Measurements from ENCODE around the gene TMEM219. TPM values are rescaled to one million over a fixed set of nuclear protein-coding genes. Genes with fewer than 3 reads are reported as not detected.
A peak's percentile ranks its signal among the peaks of the same experiment; 100 is the strongest.

The TMEM219 gene
- total and polyA plus RNA-seq, 9 of the 15 experiments (the other 6 are each of a cell fraction or from before 2014, with no cell fraction given) = 35.3 to 62.8 (median 55.5) TPM

DNA sequence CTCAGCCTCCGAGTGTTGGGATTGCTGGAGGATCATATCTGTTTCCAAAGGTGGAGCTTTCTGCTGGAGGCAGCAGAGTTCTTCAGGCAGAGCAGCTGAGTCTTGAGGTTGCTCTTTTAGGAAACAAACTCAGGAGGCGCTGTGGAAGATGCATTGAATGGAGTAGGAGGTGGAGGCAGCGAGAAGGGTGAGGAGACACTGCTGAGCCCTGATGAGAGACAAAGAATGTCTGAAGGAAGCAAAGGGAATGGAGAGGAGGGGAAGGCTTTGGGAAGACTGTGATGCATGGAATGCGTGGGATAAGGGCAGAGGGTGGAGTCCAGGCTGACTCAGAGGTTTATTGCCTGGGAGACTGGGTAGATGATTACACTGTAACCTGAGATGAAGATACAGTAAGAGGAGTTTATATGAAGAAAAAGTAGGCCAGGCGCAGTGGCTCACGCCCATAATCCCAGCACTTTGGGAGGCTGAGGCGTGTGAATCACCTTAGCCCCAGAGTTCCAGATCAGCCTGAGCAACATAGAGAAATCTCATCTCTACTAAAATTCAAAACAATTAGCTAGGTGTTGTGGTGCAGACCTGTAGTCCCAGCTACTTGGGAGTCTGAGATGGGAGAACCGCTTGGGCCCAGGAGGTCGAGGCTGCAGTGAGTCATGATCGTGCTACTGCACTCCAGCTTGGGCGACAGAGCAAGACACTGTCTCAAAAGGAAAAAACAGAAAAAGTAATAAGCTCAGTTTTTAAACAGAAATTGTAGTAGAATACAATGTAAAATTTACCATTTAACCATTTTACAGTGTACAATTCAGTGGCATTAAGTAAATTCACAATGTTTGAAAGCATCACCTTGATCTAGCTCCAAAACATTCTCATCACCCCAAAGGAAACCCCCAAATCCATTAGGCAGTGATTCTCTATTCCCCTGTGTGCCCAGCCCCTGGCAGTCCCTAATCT, 17.8 kb upstream of the TMEM219 start (continued):
- TF ChIP-seq KHSRP (IDR thresholded peaks at IDR 0.05) = no peak
- TF ChIP-seq ZNF24 (IDR thresholded peaks at IDR 0.05) = 0 out of 2 replicates have a peak, but pooled peaks have one; percentile 15
- no peak for TF ChIP-seq SIN3B (IDR thresholded peaks at IDR 0.05; ENCODE audit: low read depth)
- TF ChIP-seq, protein P1, sequence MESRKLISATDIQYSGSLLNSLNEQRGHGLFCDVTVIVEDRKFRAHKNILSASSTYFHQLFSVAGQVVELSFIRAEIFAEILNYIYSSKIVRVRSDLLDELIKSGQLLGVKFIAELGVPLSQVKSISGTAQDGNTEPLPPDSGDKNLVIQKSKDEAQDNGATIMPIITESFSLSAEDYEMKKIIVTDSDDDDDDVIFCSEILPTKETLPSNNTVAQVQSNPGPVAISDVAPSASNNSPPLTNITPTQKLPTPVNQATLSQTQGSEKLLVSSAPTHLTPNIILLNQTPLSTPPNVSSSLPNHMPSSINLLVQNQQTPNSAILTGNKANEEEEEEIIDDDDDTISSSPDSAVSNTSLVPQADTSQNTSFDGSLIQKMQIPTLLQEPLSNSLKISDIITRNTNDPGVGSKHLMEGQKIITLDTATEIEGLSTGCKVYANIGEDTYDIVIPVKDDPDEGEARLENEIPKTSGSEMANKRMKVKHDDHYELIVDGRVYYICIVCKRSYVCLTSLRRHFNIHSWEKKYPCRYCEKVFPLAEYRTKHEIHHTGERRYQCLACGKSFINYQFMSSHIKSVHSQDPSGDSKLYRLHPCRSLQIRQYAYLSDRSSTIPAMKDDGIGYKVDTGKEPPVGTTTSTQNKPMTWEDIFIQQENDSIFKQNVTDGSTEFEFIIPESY (CRISPR knock-in tag; IDR thresholded peaks at IDR 0.05) = no peak
- TF ChIP-seq, protein P2, sequence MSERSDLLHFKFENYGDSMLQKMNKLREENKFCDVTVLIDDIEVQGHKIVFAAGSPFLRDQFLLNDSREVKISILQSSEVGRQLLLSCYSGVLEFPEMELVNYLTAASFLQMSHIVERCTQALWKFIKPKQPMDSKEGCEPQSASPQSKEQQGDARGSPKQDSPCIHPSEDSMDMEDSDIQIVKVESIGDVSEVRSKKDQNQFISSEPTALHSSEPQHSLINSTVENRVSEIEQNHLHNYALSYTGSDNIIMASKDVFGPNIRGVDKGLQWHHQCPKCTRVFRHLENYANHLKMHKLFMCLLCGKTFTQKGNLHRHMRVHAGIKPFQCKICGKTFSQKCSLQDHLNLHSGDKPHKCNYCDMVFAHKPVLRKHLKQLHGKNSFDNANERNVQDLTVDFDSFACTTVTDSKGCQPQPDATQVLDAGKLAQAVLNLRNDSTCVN (CRISPR knock-in tag; IDR thresholded peaks at IDR 0.05) = peak; percentile 81; the same call in 1 of the 2 replicates
- no peak for TF ChIP-seq MCM2 (IDR thresholded peaks at IDR 0.05; ENCODE audit: low read depth)
- TF ChIP-seq, protein P3, sequence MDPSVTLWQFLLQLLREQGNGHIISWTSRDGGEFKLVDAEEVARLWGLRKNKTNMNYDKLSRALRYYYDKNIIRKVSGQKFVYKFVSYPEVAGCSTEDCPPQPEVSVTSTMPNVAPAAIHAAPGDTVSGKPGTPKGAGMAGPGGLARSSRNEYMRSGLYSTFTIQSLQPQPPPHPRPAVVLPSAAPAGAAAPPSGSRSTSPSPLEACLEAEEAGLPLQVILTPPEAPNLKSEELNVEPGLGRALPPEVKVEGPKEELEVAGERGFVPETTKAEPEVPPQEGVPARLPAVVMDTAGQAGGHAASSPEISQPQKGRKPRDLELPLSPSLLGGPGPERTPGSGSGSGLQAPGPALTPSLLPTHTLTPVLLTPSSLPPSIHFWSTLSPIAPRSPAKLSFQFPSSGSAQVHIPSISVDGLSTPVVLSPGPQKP (CRISPR knock-in tag; IDR thresholded peaks at IDR 0.05) = no peak
- TF ChIP-seq FUS (optimal IDR thresholded peaks at IDR 0.05; ENCODE audit: low read depth, low read length) = no peak
- TF ChIP-seq ZNF431 (CRISPR knock-in tag; IDR thresholded peaks at IDR 0.05) = no peak
- no peak for TF ChIP-seq SNRNP70 (optimal IDR thresholded peaks at IDR 0.05; ENCODE audit: low read depth, low read length)
- no peak for TF ChIP-seq TCF7 (IDR thresholded peaks at IDR 0.05; ENCODE audit: borderline replicate concordance)
- no peak for TF ChIP-seq NELFE (IDR thresholded peaks at IDR 0.05; ENCODE audit: insufficient read depth, insufficient read length)
- TF ChIP-seq ZNF232 (CRISPR knock-in tag; IDR thresholded peaks at IDR 0.05) = no peak
- TF ChIP-seq CEBPG (CRISPR knock-in tag; IDR thresholded peaks at IDR 0.05) = 0 out of 2 replicates have a peak, but pooled peaks have one; percentile 12
- TF ChIP-seq CEBPG (tag; conservative IDR thresholded peaks at IDR 0.05 in 1 of 2, IDR thresholded peaks at IDR 0.05 in 1 of 2) = no peak
- TF ChIP-seq, protein P4, sequence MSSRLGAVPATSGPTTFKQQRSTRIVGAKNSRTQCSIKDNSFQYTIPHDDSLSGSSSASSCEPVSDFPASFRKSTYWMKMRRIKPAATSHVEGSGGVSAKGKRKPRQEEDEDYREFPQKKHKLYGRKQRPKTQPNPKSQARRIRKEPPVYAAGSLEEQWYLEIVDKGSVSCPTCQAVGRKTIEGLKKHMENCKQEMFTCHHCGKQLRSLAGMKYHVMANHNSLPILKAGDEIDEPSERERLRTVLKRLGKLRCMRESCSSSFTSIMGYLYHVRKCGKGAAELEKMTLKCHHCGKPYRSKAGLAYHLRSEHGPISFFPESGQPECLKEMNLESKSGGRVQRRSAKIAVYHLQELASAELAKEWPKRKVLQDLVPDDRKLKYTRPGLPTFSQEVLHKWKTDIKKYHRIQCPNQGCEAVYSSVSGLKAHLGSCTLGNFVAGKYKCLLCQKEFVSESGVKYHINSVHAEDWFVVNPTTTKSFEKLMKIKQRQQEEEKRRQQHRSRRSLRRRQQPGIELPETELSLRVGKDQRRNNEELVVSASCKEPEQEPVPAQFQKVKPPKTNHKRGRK (tag; IDR thresholded peaks at IDR 0.05) = no peak
- no peak for TF ChIP-seq KLF10 (CRISPR knock-in tag; IDR thresholded peaks at IDR 0.05)
- TF ChIP-seq, protein P5, sequence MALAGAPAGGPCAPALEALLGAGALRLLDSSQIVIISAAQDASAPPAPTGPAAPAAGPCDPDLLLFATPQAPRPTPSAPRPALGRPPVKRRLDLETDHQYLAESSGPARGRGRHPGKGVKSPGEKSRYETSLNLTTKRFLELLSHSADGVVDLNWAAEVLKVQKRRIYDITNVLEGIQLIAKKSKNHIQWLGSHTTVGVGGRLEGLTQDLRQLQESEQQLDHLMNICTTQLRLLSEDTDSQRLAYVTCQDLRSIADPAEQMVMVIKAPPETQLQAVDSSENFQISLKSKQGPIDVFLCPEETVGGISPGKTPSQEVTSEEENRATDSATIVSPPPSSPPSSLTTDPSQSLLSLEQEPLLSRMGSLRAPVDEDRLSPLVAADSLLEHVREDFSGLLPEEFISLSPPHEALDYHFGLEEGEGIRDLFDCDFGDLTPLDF (CRISPR knock-in tag; IDR thresholded peaks at IDR 0.05) = no peak
- peak; percentile 81 for TF ChIP-seq LEF1 (IDR thresholded peaks at IDR 0.05)
- TF ChIP-seq E2F3 (CRISPR knock-in tag; IDR thresholded peaks at IDR 0.05) = no peak
- TF ChIP-seq ZFPM2 (CRISPR knock-in tag; IDR thresholded peaks at IDR 0.05) = no peak
- no peak for TF ChIP-seq CREBBP (IDR thresholded peaks at IDR 0.05; ENCODE audit: low read depth, low read length)
